ENCODE results near the gene SDF4.

The SDF4 gene

DNA sequence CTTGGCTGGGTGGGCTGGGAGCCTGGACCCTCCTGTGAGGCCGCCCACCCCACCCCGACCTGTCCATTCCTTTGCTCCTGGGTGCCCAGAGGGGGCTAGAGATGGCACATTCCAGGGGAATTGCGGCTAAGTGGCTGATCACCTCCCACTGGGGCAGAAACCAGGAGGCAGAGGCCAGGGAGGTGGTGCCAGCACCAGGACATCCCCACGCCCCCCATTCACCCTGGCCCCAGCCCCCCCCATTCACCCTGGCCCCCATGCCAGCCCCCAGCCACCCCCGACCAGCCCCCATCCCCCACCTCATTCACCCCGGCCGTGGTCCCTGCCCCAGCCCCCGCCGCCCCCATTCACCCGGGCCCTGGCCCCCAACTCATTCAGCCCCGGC lies 8.5 kb upstream of the SDF4 start:
- peaks cover 4% of the 10 kb centered on the region; the same call in 1 of the 2 replicates for H3K4me1 ChIP-seq (ENCODE audit: control insufficient read depth, low read length)
- H3K36me3 ChIP-seq (ENCODE audit: control insufficient read depth, low read length), result peaks cover 3% of the 10 kb centered on the region; the same call in 1 of the 2 replicates
- H3K9me2 ChIP-seq (replicated peaks; ENCODE audit: control insufficient read depth, low read length), result no peaks in the 10 kb centered on the region
- no peaks in the 10 kb centered on the region for H4K20me1 ChIP-seq (ENCODE audit: control insufficient read depth, insufficient read depth, low read depth, low read length)
- H3K4me2 ChIP-seq (ENCODE audit: low read length), result no peak overlapping the region
- peaks cover 11% of the 10 kb centered on the region for H3K27me3 ChIP-seq (ENCODE audit: control insufficient read depth, low read length)
- TF ChIP-seq EZH2phosphoT487 (IDR thresholded peaks at IDR 0.05; ENCODE audit: borderline replicate concordance, low read length), result no peak
- TF ChIP-seq, protein P1, sequence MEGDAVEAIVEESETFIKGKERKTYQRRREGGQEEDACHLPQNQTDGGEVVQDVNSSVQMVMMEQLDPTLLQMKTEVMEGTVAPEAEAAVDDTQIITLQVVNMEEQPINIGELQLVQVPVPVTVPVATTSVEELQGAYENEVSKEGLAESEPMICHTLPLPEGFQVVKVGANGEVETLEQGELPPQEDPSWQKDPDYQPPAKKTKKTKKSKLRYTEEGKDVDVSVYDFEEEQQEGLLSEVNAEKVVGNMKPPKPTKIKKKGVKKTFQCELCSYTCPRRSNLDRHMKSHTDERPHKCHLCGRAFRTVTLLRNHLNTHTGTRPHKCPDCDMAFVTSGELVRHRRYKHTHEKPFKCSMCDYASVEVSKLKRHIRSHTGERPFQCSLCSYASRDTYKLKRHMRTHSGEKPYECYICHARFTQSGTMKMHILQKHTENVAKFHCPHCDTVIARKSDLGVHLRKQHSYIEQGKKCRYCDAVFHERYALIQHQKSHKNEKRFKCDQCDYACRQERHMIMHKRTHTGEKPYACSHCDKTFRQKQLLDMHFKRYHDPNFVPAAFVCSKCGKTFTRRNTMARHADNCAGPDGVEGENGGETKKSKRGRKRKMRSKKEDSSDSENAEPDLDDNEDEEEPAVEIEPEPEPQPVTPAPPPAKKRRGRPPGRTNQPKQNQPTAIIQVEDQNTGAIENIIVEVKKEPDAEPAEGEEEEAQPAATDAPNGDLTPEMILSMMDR (IDR thresholded peaks at IDR 0.05; ENCODE audit: low read depth, low read length, poor library complexity, severe bottlenecking), result no peak
- peaks cover 3% of the 10 kb centered on the region; the same call in 1 of the 2 replicates for H3K79me2 ChIP-seq (ENCODE audit: control insufficient read depth, low read length)
- no peaks in the 10 kb centered on the region for H3F3A ChIP-seq (ENCODE audit: control insufficient read depth, insufficient read depth)
- no peak overlapping the region for H3K4me3 ChIP-seq (ENCODE audit: low read length)
- H3K27ac ChIP-seq (ENCODE audit: low read depth, low read length), result no peak overlapping the region
- no peaks in the 10 kb centered on the region for H3K9me3 ChIP-seq (ENCODE audit: control insufficient read depth, insufficient read depth, low read length)

DNA sequence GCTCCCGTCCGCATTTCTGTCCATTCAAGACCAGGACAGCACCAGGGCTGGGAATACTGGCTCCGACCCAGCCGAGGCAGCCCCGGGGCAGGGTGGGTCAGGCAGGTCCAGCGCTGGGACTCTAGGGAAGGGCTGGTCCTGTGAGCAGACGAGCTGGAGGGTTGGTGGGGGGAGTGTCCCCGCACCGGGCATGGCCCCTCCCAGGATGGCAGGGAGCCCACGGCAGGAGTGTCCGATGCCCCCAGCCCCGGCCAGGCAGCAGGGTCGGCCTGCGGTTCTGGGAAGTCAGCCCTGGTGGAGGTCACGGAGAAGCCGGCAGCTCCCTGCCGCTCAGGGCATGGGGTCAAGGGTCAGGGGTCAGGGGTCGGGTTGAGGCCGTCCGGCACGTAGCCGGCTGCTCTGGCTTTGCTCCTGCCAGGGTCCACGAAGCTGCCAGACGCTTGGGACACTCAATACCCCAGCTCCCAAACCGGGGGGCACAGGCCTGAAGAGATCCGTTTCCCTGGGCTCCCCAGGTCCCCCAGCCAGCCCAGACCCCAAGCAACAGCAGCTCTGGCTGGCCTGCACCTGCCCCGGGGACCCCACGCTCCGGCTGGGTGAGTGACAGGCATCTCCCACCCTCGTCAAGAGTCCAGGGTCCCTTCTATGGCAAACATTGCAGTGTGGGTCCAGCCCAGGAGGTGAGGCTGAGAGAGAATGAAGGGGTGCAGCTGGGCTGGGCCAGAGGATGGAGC lies 8.0 kb upstream of the SDF4 start:
- no peak for TF ChIP-seq EZH2phosphoT487 (IDR thresholded peaks at IDR 0.05; ENCODE audit: borderline replicate concordance, low read length)
- TF ChIP-seq, protein P1 (IDR thresholded peaks at IDR 0.05; ENCODE audit: low read depth, low read length, poor library complexity, severe bottlenecking), result no peak
- no peaks in the 10 kb centered on the region for H4K20me1 ChIP-seq (ENCODE audit: control insufficient read depth, insufficient read depth, low read depth, low read length)
- no peaks in the 10 kb centered on the region for H3F3A ChIP-seq (ENCODE audit: control insufficient read depth, insufficient read depth)
- H3K79me2 ChIP-seq (ENCODE audit: control insufficient read depth, low read length), result peaks cover 8% of the 10 kb centered on the region; the same call in 1 of the 2 replicates
- peaks cover 4% of the 10 kb centered on the region; the same call in 1 of the 2 replicates for H3K4me1 ChIP-seq (ENCODE audit: control insufficient read depth, low read length)
- peaks cover 4% of the 10 kb centered on the region; the same call in 1 of the 2 replicates for H3K36me3 ChIP-seq (ENCODE audit: control insufficient read depth, low read length)
- H3K27me3 ChIP-seq (ENCODE audit: control insufficient read depth, low read length), result peaks cover 11% of the 10 kb centered on the region
- no peaks in the 10 kb centered on the region for H3K9me3 ChIP-seq (ENCODE audit: control insufficient read depth, insufficient read depth, low read length)
- H3K4me2 ChIP-seq (ENCODE audit: low read length), result no peak overlapping the region
- H3K27ac ChIP-seq (ENCODE audit: low read depth, low read length), result no peak overlapping the region
- H3K4me3 ChIP-seq (ENCODE audit: low read length), result no peak overlapping the region
- no peaks in the 10 kb centered on the region for H3K9me2 ChIP-seq (replicated peaks; ENCODE audit: control insufficient read depth, low read length)

DNA sequence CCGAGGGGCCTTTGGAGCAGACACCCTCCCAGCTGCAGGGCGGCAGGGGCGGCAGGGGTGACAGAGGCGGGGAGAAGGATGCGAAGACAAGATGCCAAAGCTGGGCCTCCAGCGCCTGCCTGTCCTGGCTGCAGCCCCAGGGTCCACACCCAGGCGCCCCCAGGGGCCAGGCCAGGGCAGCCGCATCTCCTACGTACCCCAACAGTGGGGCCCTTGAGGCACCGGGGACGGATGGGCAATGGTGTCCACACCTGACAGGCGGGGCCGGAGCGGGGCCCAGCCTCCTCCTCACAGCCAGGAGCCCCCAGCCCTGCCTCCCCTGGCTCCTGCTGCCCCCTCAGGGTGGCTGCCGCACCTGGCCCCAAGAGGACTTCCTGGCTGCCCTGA lies 7.4 kb upstream of the SDF4 start:
- no peak overlapping the region for H3K4me2 ChIP-seq (ENCODE audit: low read length)
- peaks cover 11% of the 10 kb centered on the region for H3K27me3 ChIP-seq (ENCODE audit: control insufficient read depth, low read length)
- peaks cover 4% of the 10 kb centered on the region; the same call in 1 of the 2 replicates for H3K4me1 ChIP-seq (ENCODE audit: control insufficient read depth, low read length)
- no peaks in the 10 kb centered on the region for H3K9me2 ChIP-seq (replicated peaks; ENCODE audit: control insufficient read depth, low read length)
- H3K9me3 ChIP-seq (ENCODE audit: control insufficient read depth, insufficient read depth, low read length), result no peaks in the 10 kb centered on the region
- H3K4me3 ChIP-seq (ENCODE audit: low read length), result no peak overlapping the region
- TF ChIP-seq EZH2phosphoT487 (IDR thresholded peaks at IDR 0.05; ENCODE audit: borderline replicate concordance, low read length), result no peak
- TF ChIP-seq, protein P1 (IDR thresholded peaks at IDR 0.05; ENCODE audit: low read depth, low read length, poor library complexity, severe bottlenecking), result no peak
- no peaks in the 10 kb centered on the region for H3F3A ChIP-seq (ENCODE audit: control insufficient read depth, insufficient read depth)
- H3K79me2 ChIP-seq (ENCODE audit: control insufficient read depth, low read length), result peaks cover 14% of the 10 kb centered on the region
- no peak overlapping the region for H3K27ac ChIP-seq (ENCODE audit: low read depth, low read length)
- no peaks in the 10 kb centered on the region for H4K20me1 ChIP-seq (ENCODE audit: control insufficient read depth, insufficient read depth, low read depth, low read length)
- H3K36me3 ChIP-seq (ENCODE audit: control insufficient read depth, low read length), result peaks cover 9% of the 10 kb centered on the region; the same call in 1 of the 2 replicates
